ENCODE data around the gene ZBTB7C. TPM values are rescaled to one million over a fixed set of nuclear protein-coding genes. Genes with fewer than 3 reads are reported as not detected.

The ZBTB7C gene
- total RNA-seq, 1 donor from 2014 or later = 14.2 TPM

DNA sequence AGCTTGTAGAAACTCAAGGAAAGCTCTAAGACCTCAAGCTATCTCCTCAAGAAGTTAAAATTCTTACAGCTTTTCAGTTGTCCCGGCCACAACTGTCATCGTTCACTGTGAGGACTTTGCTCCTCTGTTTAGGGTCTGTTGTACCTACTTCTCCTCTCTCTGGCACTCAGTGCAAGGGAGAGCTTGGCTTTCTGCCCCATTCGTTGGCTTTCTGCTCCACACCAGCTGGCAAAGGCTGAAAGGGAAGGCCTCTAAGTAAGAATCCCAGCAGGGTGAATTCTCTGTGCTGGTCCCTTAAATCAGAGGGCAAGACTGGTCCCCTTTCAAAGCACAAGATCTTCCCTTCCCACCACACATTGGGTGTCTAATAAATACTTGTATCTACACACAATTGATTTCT is 17.3 kb downstream of the ZBTB7C start:
- no peak for DNase-seq (ENCODE audit: low spot score)

DNA sequence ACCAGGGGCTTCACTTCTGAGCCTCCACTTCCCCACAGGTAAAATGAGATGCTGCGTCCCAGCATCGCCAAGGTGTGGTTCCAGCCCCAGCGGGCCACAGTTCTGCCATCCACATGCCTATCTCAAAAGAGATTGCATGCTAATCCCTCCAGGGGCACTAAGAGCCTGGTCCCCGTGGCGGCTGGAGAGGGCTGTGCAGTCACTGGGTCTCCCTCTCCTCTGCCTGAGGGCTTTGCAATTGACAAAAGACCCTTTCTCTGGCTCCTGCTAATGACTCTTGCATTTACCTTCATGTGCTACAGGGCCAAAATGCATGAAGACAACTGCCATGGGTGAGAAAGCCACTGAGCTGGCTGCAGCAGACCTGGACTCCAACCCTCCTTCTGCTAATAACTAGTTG is 18.5 kb downstream of the ZBTB7C start:
- no peak for DNase-seq (ENCODE audit: low spot score)

- DNase-seq (ENCODE audit: low spot score) = no peak
Observed at GRCh38 chr18:48388478-48388877, 20.7 kb downstream of the ZBTB7C start.

- no peak for DNase-seq (ENCODE audit: low spot score)
Observed at GRCh38 chr18:48387300-48387699, 21.9 kb downstream of the ZBTB7C start.

DNA sequence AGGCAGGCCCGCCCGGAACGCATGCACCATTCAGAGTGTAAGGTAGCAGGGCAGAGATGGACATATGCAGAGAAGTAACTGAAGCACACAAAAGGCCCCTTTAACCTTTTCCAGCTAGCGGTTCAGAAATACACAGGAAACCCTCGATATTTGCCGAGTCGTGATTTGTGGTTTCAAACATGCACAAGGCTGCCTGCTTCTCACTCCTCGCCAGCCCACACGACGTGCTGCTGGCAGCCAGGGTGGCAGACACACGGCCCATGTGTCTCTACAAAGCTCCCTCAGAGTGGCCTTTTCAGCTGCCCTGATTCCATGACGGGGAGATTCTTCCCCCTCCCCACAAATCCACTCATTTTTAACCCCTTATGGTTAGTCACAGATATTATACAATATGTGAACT is 23.6 kb downstream of the ZBTB7C start:
- DNase-seq (ENCODE audit: low spot score) = no peak

DNA sequence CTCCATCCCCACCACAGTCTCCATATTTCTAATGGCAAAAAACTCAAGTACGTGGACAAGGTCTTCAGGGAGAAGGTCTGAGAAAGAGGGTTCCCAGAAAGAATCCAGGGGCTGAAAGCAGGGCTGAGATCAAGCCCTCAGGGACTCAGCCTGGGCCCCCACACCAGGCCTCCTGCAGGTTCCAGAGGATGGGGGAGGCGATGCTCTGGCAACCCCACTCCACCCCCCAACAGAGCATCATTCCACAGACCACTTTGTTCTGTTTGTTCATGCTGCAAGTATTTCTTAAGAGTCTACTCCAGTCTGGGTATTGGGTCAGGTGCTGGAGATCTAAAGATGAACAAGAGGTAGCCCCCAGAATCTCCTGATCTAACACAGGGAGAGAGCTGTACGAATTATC is 32.2 kb downstream of the ZBTB7C start:
- DNase-seq (ENCODE audit: low spot score) = no peak

DNA sequence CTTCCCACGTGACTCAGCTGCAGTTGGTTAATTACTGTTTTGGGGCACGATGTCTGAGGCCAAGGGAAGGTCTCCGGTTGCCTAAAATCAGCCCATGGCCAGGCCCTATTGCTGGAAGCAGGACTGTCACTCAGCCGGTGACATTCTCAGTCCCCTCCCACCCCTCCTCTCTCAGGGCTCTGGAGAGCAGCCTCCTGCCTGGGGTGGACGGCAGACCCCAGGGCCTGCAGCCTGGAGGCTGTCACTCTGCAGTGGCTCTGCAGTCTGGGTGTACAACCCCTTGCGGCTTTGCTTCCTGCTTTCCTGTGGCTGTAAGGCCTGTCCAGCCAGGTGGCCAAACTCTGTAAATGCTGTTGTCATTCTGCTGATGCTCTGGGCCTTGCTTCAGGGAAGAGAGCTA is 32.8 kb downstream of the ZBTB7C start:
- DNase-seq (ENCODE audit: low spot score) = no peak

- DNase-seq (ENCODE audit: low spot score) = no peak
Observed at GRCh38 chr18:48375150-48375800, 33.9 kb downstream of the ZBTB7C start.

GRCh38 chr18:48374423-48375149 is 34.6 kb downstream of the ZBTB7C start:
- DNase-seq (ENCODE audit: low spot score) = no peak

DNA sequence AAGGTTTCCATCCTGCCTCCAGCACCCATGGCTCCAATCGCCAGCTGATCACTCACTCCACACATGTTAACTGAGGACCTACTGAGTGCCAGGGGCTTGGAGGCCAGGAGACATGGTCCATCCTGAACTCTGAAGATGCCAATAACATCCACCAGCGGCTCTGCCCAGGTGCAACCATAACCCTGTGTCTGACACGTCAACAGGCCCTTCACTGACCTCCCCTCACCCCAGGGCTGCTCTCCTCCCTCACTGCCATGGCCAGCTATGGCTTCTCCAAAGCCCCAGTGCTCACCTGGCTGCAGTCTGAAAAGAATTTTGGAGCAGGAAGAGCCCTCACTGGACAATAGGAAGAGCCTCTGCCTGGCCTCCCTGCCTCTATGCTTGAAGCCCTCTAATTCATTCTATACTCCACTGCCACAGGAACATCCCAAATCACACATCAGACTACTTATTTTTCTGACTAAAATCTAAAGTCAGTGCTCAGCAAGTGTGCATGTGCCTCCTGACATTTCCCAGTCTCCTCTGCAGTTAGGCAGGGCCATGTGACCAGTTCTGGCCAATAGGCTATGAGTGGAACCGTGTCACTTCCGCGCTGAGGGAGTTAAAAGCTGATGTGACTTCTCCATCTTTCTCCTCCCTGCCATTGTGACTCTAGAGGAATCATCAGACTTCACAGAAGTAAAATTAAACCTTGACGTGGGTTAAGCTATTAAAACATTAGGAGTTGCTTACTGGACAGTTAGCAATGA is 37.2 kb downstream of the ZBTB7C start:
- peak; percentile 82 for DNase-seq (ENCODE audit: low spot score)

- DNase-seq (ENCODE audit: low spot score) = peak; percentile 37
Observed at GRCh38 chr18:48367557-48367956, 41.6 kb downstream of the ZBTB7C start.

DNA sequence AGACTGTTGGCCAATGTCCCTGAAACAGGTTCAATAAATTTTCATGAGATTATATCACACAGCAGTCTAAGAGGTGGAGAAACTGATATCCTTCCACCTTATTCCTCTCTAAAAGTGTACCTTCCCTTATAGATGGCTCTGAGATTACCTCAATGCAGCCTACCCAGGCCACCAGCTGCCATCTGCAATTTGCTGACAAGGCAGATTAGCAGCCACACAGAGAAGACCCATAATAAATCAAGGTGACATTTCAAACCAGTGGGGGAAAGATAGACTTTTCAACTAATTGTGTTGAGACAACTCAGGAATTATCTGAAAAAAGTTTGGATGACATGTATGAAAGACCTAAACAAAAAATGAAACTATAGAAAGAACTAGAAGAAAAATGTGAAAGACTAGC is 43.2 kb downstream of the ZBTB7C start:
- no peak for DNase-seq (ENCODE audit: low spot score)

DNA sequence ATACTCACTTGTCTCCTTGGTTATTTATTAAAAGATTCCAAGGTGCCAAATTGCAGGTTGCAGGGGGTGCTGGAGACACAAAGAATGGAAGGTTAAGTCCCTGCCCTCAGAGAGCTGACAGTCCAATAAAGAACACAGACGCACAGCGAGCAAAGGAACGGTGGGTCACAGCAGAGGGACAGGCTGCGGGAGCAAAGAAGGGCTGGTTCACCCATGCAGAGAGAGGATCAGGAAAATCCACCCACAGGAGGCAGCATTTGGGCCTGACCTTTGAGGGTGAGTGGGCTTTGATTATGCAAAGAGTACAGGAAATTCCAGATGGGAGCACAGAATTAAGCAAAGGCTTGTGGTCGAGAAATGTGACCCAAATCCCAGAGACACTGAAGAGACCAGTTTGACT is 45.0 kb downstream of the ZBTB7C start:
- DNase-seq (ENCODE audit: low spot score) = peak; percentile 53

DNA sequence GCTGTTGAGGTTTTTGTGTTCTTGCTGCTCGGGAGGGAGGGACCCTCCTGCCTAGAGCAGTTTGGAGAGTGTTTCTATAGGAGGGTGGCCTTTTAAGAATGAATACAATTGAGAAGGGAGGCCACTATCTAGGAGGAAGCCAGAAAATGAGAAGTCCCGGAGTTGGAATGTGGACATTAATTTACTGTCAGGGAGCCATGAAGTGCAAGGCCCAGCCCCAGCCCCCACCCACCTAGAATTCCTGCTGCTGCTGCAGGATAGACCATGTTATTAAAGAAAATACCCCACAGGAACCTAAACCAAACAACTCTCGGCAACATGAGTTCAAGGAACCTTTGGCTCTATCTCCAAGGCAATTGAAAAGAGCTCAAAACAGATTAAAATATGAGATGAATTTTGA is 46.0 kb downstream of the ZBTB7C start:
- DNase-seq (ENCODE audit: low spot score) = peak; percentile 12

GRCh38 chr18:48361801-48362200 is 47.4 kb downstream of the ZBTB7C start:
- DNase-seq (ENCODE audit: low spot score) = peak; percentile 55

DNA sequence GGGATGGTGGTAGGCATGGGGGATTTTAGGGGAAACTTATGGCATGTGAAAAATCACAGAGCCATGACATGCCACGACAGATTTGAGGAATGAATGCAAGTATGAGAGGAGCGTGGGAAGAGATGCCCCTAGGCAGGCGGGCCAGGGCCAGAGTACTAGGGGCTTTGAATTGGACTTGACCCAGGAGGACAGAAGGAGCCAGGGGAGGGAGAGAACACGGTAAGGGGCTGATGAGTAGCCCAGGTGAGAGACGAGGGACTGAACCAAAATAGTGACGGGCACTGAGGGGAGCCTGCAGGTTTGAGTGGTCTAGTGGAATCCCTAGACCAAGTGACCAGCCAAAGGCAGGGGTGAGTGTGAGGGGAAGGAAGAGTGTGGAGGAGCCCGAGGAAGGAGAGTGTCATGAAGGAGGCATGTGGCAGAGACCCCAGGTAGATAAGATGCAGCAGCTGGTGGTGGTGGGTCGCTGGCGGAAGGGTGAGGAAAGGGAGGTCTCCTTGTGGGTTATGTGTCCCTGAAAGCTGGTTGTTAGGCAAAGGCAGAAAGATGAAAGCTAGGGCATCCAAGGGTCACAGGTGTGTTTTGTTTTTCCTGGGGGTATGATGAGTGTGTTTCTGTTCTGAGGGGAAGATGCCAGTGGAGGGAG is 48.7 kb downstream of the ZBTB7C start:
- peak; percentile 78 for DNase-seq (ENCODE audit: low spot score)

- DNase-seq (ENCODE audit: low spot score) = peak; percentile 55
Observed at GRCh38 chr18:48359626-48360025, 49.6 kb downstream of the ZBTB7C start.

DNA sequence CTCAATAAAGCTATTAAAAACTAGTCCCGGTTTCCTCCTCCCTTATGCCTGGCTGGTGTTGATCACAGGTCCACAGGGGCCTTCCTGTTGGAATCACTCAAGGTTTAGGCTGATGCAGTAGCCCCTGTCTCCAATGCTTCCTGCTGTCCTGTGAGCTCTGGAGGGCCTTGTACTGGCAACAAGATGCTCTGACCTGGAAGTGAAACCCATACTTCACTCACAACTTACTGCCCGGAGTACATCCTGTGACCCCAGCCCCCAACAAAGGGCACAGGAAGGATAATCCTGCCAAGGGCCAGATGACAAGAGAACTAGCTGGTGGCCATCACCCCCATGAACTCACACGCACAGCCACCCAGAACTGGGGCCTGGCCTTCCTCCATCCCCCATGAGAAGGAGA is 50.3 kb downstream of the ZBTB7C start:
- peak; percentile 28 for DNase-seq (ENCODE audit: low spot score)

DNA sequence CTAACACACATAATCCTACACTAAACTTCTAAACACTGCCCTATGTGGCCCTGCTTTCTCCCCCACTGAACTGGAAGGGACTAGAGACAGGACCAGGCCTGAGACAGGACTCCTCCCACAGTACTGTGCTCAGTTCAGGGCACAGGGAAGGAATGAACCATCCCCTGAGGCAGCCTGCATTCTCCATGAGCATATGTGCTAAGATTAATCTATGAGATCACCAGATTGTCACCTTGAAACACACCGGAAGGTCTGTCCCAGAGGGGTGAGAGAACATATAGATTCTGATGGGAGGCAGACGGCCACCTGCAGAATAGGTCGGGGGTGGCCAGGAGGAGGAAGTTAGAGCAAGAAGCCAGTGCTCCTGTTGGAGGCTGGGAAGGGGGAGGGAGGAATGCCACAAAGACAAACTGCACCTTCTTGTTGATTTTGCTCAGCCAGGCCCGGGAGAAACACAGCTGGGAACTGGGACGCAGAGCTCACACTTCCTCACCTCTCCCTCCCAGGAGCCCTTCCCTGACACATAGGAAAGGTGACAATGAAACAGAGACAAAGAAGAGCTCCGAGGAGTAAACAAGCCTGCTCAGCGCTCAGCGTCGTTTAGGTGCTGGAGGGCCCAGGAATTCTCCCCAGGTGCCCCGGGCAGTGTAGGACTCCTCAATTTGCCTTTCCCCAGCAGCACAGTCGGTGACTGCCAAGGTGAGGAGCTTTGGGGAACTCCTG is 52.1 kb downstream of the ZBTB7C start:
- peak; percentile 76 for DNase-seq (ENCODE audit: low spot score)

DNA sequence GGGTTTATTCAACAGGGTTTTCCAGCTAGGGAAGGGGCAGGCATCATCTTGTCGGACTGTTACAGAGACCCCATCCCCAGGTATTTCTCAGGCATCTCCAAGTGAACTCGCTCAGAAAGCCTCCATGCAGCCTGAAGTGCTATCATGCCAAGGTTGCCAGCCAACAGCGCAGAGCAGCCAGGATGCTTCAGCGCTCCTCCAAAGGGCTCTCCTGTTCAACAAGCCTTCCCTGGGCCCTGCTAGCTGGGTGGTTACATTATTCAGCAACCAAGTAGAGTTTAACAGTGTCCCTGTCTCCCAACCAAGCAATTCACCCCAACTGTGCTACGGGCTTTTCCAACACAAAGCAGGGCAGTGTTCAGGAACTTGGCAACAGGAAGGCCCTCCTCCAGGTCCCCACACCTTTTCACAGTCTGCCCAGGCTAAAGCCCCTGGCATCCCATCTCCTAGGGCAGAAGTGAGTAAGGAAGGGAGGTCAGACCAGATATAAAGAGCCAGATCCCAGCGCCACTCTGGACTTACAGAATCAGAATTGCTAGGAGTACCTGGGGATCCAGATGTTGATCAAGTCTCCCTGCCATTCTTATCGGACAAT is 52.9 kb downstream of the ZBTB7C start:
- DNase-seq (ENCODE audit: low spot score) = peak; percentile 47
